GM12878 (cell line): Measurements from ENCODE around the gene TRIM46. TPM values are rescaled to one million over a fixed set of nuclear protein-coding genes. Genes with fewer than 3 reads are reported as not detected.

Experiments
- ATAC-seq: fragments of 200-7000 bp; cut with Tn5 transposase; 3 replicates; pipeline ENCODE4 v1.9.1; 2020; ENCODE audit warnings: mild to moderate bottlenecking, moderate library complexity
- BruUV-seq: library from RNA; stranded (reverse); fragments of 400-500 nt; replicated peaks from 2 replicates; lab custom pipeline; 2021; lab: Mats Ljungman, UMichigan
- CTCF ChIA-PET: fragments of 300-600 bp; sonication (Branson Sonifier 250); formaldehyde crosslinking; extraction: SDS; loops from one replicate; lab custom pipeline; 2021; ENCODE audit warnings: inconsistent platforms; lab: Yijun Ruan, JAX
- POLR2A ChIA-PET: fragments of 350-600 bp; formaldehyde crosslinking; extraction: SDS; loops from one replicate; lab custom pipeline; 2021; ENCODE audit warnings: inconsistent platforms; lab: Charles Lee
- RAD21 ChIA-PET: fragments of 300-600 bp; sonication (Branson Sonifier 250); formaldehyde crosslinking; loops from one replicate; lab custom pipeline; 2023; ENCODE audit warnings: antibody characterized with exemption; ENCODE audit not compliant: unreplicated experiment; lab: Charles Lee
- SMC1A ChIA-PET: fragments of 300-600 bp; sonication (Branson Sonifier 250); formaldehyde crosslinking; loops from one replicate; lab custom pipeline; 2023; ENCODE audit not compliant: unreplicated experiment, uncharacterized antibody; lab: Charles Lee
- DNase-seq: peaks from one replicate; pipeline ENCODE4 v3.0.0-alpha.2; 2011; ENCODE audit warnings: low read depth, low spot score
- FAIRE-seq: peaks from 3 replicates; lab custom pipeline; 2011; peaks lifted over from hg19 to GRCh38; lab: Jason Lieb, UNC
- H2AFZ ChIP-seq: 2 replicates; pipeline ENCODE4 v1.6.0; 2011; ENCODE audit warnings: low read depth, low read length, control low read depth; ENCODE audit not compliant: control insufficient read depth
- H3K27ac ChIP-seq: 2 replicates; pipeline ENCODE4 v1.5.1; 2011; ENCODE audit warnings: control low read depth; ENCODE audit not compliant: control insufficient read depth, insufficient read depth
- H3K27me3 ChIP-seq, 2 experiments: replicated peaks in 1 of 2; 2 replicates each; pipeline versions ENCODE4 v1.6.0 to v1.6.1; 2011; ENCODE audit warnings: low read length in 1 of 2; ENCODE audit not compliant: control insufficient read depth in 2 of 2, insufficient read depth in 2 of 2
- H3K36me3 ChIP-seq, 2 experiments: 2 replicates each; pipeline ENCODE4 v1.5.1; 2011; ENCODE audit warnings: low read length in 1 of 2; ENCODE audit not compliant: control insufficient read depth in 2 of 2, insufficient read depth in 2 of 2
- H3K4me1 ChIP-seq: 2 replicates; pipeline ENCODE4 v1.6.1; 2011; ENCODE audit warnings: mild to moderate bottlenecking, low read length, moderate library complexity, mixed read lengths; ENCODE audit not compliant: control insufficient read depth, insufficient read depth
- H3K4me2 ChIP-seq: 2 replicates; pipeline ENCODE4 v1.6.0; 2011; ENCODE audit warnings: control low read depth; ENCODE audit not compliant: control insufficient read depth, insufficient read depth
- H3K4me3 ChIP-seq: fragments of 200-600 bp; sonication (generic); 2 replicates; pipeline ENCODE4 v1.5.1; 2016
- H3K79me2 ChIP-seq: 2 replicates; pipeline ENCODE4 v1.6.0; 2011; ENCODE audit warnings: low read length; ENCODE audit not compliant: control insufficient read depth, insufficient read depth
- H3K9ac ChIP-seq: 2 replicates; pipeline ENCODE4 v1.8.0; 2011; ENCODE audit warnings: low read length, control low read depth, mixed read lengths; ENCODE audit not compliant: control insufficient read depth, insufficient read depth
- H3K9me3 ChIP-seq: replicated peaks from 3 replicates; pipeline ENCODE4 v1.5.1; 2011; ENCODE audit warnings: mild to moderate bottlenecking, low read length; ENCODE audit not compliant: control insufficient read depth, insufficient read depth
- H4K20me1 ChIP-seq: 2 replicates; pipeline ENCODE4 v1.6.0; 2011; ENCODE audit not compliant: control insufficient read depth, insufficient read depth
- BCL11A ChIP-seq: IDR thresholded peaks from 2 replicates; pipeline ENCODE4 v1.6.1; 2011; ENCODE audit warnings: low read depth, low read length
- BHLHE40 ChIP-seq, 2 experiments: fragments of 450-650 bp in 1 of 2; IDR thresholded peaks; 2 replicates each; pipeline ENCODE4 v1.6.1; 2011 to 2017; ENCODE audit warnings: low read depth in 2 of 2, borderline replicate concordance in 1 of 2, improper control_type of control experiment in 1 of 2, low read length in 1 of 2, mild to moderate bottlenecking in 1 of 2
- FOS ChIP-seq: IDR thresholded peaks from 3 replicates; pipeline ENCODE4 v1.6.1; 2011; ENCODE audit warnings: borderline replicate concordance; ENCODE audit not compliant: insufficient read length; ENCODE audit errors: extremely low read depth
- MYC ChIP-seq: IDR thresholded peaks from 2 replicates; pipeline ENCODE4 v1.6.1; 2011; ENCODE audit warnings: mild to moderate bottlenecking, low read length, moderate library complexity, inconsistent platforms; ENCODE audit not compliant: insufficient read depth, insufficient replicate concordance, insufficient read length, severe bottlenecking
- STAT1 ChIP-seq: fragments of 450-650 bp; conservative IDR thresholded peaks from 2 replicates; pipeline ENCODE4 v1.6.1; 2014; ENCODE audit warnings: antibody characterized with exemption, mild to moderate bottlenecking
- STAT3 ChIP-seq: IDR thresholded peaks from 2 replicates; pipeline ENCODE4 v1.6.1; 2011; ENCODE audit warnings: low read depth, low read length, improper control_type of control experiment
- YY1 ChIP-seq: IDR thresholded peaks from 2 replicates; pipeline ENCODE4 v1.6.1; 2011; ENCODE audit warnings: low read depth, mild to moderate bottlenecking, low read length
- ZNF24 ChIP-seq: fragments of 450-650 bp; IDR thresholded peaks from 2 replicates; pipeline ENCODE4 v1.6.1; 2017; ENCODE audit warnings: antibody characterized with exemption, mild to moderate bottlenecking
- WGBS: methylation state at CpG from one replicate; pipeline ENCODE4 v1.1.6; 2016; ENCODE audit warnings: low lambda C conversion rate; ENCODE audit not compliant: insufficient replicate concordance, insufficient coverage; ENCODE audit errors: missing lambda C conversion rate; 5-methylcytosine and 5-hydroxymethylcytosine counted together
- in situ Hi-C: fragments of 300-500 bp; cut with MboI; formaldehyde crosslinking; loops from 9 replicates; pipeline ENCODE4 v1.14.3; 2018; ENCODE audit warnings: mixed read lengths
- intact Hi-C: fragments of 100-400 bp; cut with micrococcal nuclease; formaldehyde crosslinking; loops from one replicate; pipeline ENCODE4 v1.14.2; 2022; ENCODE audit not compliant: unreplicated experiment
- polyA plus RNA-seq, 11 experiments: library from polyadenylated mRNA; depleted of rRNA in 4 of 11; unstranded in 6 of 11; stranded (reverse) in 5 of 11; fragments of >200 nt; fragmentation: Nextera tagmentation in 4 of 11; fragmentation: Illumina TruSeq in 1 of 11; extraction: Ambion mirVana in 4 of 11; extraction: Trizol in 1 of 11; gene quantifications; 1 replicate in 1 of 11; 2 replicates in 10 of 11; pipeline versions ENCODE4 v1.2.1 to v1.2.3, GENCODE V29; 2011 to 2016; ENCODE audit warnings: inconsistent platforms in 2 of 11, missing spikeins in 2 of 11, low read depth in 1 of 11
- total RNA-seq, 4 experiments: library from RNA; depleted of rRNA in 3 of 4; stranded (reverse); fragments of >200 nt in 3 of 4; fragmentation: Illumina TruSeq in 1 of 4; extraction: Trizol in 1 of 4; gene quantifications; 2 replicates each; pipeline versions ENCODE4 v1.2.1 to v1.2.3, GENCODE V29; 2013 to 2021
- TF ChIP-seq, protein P1 (sequence below): IDR thresholded peaks from 2 replicates; pipeline ENCODE4 v1.6.1; 2011; ENCODE audit warnings: low read depth, mild to moderate bottlenecking, low read length, moderate library complexity, borderline replicate concordance; ENCODE audit errors: extremely low read depth
- TF ChIP-seq, protein P2 (sequence below): fragments of 450-650 bp; IDR thresholded peaks from 2 replicates; pipeline ENCODE4 v1.6.1; 2016; ENCODE audit warnings: mild to moderate bottlenecking, moderate library complexity, borderline replicate concordance
- TF ChIP-seq, protein P3 (sequence below): IDR thresholded peaks from 2 replicates; pipeline ENCODE4 v1.6.1; 2012; ENCODE audit warnings: improper control_type of control experiment, low read depth, low read length; ENCODE audit not compliant: insufficient replicate concordance

Gene TRIM46
- total and polyA plus RNA-seq, 10 of the 15 experiments (the other 5 are each of a cell fraction or from before 2014, with no cell fraction given): 0.08 to 3.1 (median 0.97) TPM

DNA sequence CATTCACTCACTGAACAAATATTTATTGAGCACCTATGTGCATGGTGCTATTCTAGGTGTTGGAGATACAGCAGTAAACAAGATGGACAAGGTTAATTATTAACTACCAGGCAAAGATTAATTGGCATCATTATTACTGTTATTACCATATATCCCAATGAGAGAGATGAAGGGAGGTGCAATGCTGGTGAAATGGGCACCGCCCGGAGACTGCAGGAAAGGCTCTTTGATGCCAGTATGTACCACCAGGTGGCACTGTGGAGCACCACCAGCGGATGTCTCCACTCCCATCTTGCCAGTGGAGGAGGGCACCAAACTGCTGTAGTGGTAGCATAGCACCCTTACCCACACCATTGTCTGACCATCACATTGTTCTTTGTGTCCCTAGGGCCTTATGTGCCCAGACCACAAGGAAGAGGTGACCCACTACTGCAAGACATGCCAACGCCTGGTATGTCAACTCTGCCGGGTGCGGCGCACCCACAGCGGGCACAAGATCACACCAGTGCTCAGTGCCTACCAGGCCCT is 3.0 kb downstream of the TRIM46 start:
- FAIRE-seq (peak; percentile 99), DNase-seq (no peak), ATAC-seq (peak; percentile 69)
- CTCF ChIA-PET: interaction anchor here (0.6 to 9.7 kb wide), 12 partner anchors 9 to 555 kb away, joined by 3 to 244 read pairs (median 10); partner anchors contain the start of gene THBS3
- POLR2A ChIA-PET: interaction anchor here (0.6 to 7.4 kb wide), 5 partner anchors 9 to 49 kb away, joined by 3 to 77 read pairs (median 6); no protein-coding TSS in a partner anchor
- no TSS peak for BruUV-seq
- WGBS: 63% methylated on average over 8 of the region's 8 CpGs
- Histone ChIP-seq H3K4me3 (no peak overlapping the region), H2AFZ (no peak overlapping the region; the same call in 1 of the 2 replicates), H3K27me3 (no peaks in the 10 kb centered on the region), H3K9ac (no peak overlapping the region), H3K9me3 (no peaks in the 10 kb centered on the region; the same call in 2 of the 3 replicates), H3K79me2 (peaks cover 12% of the 10 kb centered on the region), H3K4me2 (no peak overlapping the region), H3K4me1 (peaks cover 26% of the 10 kb centered on the region), H3K27ac (no peak overlapping the region), H3K36me3 (no peaks in the 10 kb centered on the region), H4K20me1 (no peaks in the 10 kb centered on the region)
- intact Hi-C loops: loop anchor here (1.0 kb wide), 1 partner anchor 50 kb away; no protein-coding TSS in a partner anchor
- in situ Hi-C loops: no loop called here
- RAD21 ChIA-PET: interaction anchor here (1.0 to 4.8 kb wide), 6 partner anchors 17 to 85 kb away, joined by 3 to 77 read pairs (median 8); no protein-coding TSS in a partner anchor
- SMC1A ChIA-PET: interaction anchor here (0.5 to 4.7 kb wide), 7 partner anchors 9 to 87 kb away, joined by 3 to 46 read pairs (median 12); partner anchors contain the start of genes MTX1 and THBS3
- TF ChIP-seq STAT3 (no peak), BCL11A (no peak), YY1 (peak; percentile 78), FOS (no peak), STAT1 (no peak), MYC (no peak), ZNF24 (no peak), BHLHE40 (IDR thresholded peaks at IDR 0.05; ENCODE audit: borderline replicate concordance in 1 of 2, low read depth in 2 of 2, low read length in 1 of 2) (peak in 1 of 2 experiments; percentile 10; a peak in 1 of 4 replicates)
- TF ChIP-seq, protein P1, sequence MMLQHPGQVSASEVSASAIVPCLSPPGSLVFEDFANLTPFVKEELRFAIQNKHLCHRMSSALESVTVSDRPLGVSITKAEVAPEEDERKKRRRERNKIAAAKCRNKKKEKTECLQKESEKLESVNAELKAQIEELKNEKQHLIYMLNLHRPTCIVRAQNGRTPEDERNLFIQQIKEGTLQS: no peak
- TF ChIP-seq, protein P2, sequence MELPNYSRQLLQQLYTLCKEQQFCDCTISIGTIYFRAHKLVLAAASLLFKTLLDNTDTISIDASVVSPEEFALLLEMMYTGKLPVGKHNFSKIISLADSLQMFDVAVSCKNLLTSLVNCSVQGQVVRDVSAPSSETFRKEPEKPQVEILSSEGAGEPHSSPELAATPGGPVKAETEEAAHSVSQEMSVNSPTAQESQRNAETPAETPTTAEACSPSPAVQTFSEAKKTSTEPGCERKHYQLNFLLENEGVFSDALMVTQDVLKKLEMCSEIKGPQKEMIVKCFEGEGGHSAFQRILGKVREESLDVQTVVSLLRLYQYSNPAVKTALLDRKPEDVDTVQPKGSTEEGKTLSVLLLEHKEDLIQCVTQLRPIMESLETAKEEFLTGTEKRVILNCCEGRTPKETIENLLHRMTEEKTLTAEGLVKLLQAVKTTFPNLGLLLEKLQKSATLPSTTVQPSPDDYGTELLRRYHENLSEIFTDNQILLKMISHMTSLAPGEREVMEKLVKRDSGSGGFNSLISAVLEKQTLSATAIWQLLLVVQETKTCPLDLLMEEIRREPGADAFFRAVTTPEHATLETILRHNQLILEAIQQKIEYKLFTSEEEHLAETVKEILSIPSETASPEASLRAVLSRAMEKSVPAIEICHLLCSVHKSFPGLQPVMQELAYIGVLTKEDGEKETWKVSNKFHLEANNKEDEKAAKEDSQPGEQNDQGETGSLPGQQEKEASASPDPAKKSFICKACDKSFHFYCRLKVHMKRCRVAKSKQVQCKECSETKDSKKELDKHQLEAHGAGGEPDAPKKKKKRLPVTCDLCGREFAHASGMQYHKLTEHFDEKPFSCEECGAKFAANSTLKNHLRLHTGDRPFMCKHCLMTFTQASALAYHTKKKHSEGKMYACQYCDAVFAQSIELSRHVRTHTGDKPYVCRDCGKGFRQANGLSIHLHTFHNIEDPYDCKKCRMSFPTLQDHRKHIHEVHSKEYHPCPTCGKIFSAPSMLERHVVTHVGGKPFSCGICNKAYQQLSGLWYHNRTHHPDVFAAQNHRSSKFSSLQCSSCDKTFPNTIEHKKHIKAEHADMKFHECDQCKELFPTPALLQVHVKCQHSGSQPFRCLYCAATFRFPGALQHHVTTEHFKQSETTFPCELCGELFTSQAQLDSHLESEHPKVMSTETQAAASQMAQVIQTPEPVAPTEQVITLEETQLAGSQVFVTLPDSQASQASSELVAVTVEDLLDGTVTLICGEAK: no peak
- TF ChIP-seq, protein P3, sequence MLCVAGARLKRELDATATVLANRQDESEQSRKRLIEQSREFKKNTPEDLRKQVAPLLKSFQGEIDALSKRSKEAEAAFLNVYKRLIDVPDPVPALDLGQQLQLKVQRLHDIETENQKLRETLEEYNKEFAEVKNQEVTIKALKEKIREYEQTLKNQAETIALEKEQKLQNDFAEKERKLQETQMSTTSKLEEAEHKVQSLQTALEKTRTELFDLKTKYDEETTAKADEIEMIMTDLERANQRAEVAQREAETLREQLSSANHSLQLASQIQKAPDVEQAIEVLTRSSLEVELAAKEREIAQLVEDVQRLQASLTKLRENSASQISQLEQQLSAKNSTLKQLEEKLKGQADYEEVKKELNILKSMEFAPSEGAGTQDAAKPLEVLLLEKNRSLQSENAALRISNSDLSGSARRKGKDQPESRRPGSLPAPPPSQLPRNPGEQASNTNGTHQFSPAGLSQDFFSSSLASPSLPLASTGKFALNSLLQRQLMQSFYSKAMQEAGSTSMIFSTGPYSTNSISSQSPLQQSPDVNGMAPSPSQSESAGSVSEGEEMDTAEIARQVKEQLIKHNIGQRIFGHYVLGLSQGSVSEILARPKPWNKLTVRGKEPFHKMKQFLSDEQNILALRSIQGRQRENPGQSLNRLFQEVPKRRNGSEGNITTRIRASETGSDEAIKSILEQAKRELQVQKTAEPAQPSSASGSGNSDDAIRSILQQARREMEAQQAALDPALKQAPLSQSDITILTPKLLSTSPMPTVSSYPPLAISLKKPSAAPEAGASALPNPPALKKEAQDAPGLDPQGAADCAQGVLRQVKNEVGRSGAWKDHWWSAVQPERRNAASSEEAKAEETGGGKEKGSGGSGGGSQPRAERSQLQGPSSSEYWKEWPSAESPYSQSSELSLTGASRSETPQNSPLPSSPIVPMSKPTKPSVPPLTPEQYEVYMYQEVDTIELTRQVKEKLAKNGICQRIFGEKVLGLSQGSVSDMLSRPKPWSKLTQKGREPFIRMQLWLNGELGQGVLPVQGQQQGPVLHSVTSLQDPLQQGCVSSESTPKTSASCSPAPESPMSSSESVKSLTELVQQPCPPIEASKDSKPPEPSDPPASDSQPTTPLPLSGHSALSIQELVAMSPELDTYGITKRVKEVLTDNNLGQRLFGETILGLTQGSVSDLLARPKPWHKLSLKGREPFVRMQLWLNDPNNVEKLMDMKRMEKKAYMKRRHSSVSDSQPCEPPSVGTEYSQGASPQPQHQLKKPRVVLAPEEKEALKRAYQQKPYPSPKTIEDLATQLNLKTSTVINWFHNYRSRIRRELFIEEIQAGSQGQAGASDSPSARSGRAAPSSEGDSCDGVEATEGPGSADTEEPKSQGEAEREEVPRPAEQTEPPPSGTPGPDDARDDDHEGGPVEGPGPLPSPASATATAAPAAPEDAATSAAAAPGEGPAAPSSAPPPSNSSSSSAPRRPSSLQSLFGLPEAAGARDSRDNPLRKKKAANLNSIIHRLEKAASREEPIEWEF: no peak
